ENCODE data around the gene PTPRN2.

- TF ChIP-seq CTCF (conservative IDR thresholded peaks at IDR 0.05 in 1 of 2, IDR thresholded peaks at IDR 0.05 in 1 of 2; ENCODE audit: low read depth in 1 of 2, low read length in 2 of 2) = no peak
- no peak for TF ChIP-seq EZH2 (IDR thresholded peaks at IDR 0.05; ENCODE audit: low read length, missing control alignments)
Observed at GRCh38 chr7:158475036-158475678, 112.5 kb downstream of the PTPRN2 start.

Data from fibroblast of lung (primary cell).